Suprapubic skin (tissue), 4 donors: ENCODE measurements around the gene CCDC181. TPM values are rescaled to one million over a fixed set of nuclear protein-coding genes. Genes with fewer than 3 reads are reported as not detected.

Experiments used
- DNase-seq, 2 donors: peaks; one replicate each; pipeline ENCODE4 v3.0.0-alpha.2; 2019; ENCODE audit warnings: low spot score in 2 of 2
- H3K27ac ChIP-seq: fragments of 200-600 bp; sonication (generic); one replicate; pipeline ENCODE4 v1.5.1; 2019
- H3K27me3 ChIP-seq: fragments of 200-600 bp; sonication (generic); one replicate; pipeline ENCODE4 v1.5.1; 2019
- H3K36me3 ChIP-seq: fragments of 200-600 bp; sonication (generic); one replicate; pipeline ENCODE4 v1.5.1; 2019
- H3K4me1 ChIP-seq: fragments of 200-600 bp; sonication (generic); one replicate; pipeline ENCODE4 v1.5.1; 2019
- H3K4me3 ChIP-seq: fragments of 200-600 bp; sonication (generic); one replicate; pipeline ENCODE4 v1.5.1; 2019; ENCODE audit warnings: mild to moderate bottlenecking
- H3K9me3 ChIP-seq: fragments of 200-600 bp; sonication (generic); one replicate; pipeline ENCODE4 v1.5.1; 2019
- CTCF ChIP-seq, 2 donors: fragments of 200-600 bp in 1 of 2; fragments of 450-650 bp in 1 of 2; sonication (generic) in 1 of 2; IDR thresholded peaks; one replicate each; pipeline ENCODE4 v1.5.1; 2016 to 2019; ENCODE audit warnings: antibody characterized with exemption in 2 of 2, mild to moderate bottlenecking in 1 of 2, moderate library complexity in 1 of 2
- EP300 ChIP-seq: sonication (generic); formaldehyde crosslinking; IDR thresholded peaks from one replicate; pipeline ENCODE4 v1.6.1; 2017; ENCODE audit warnings: antibody characterized with exemption
- POLR2A ChIP-seq, 2 donors: fragments of 450-650 bp; IDR thresholded peaks; one replicate each; pipeline ENCODE4 v1.6.1; 2017; ENCODE audit warnings: antibody characterized with exemption in 2 of 2, mild to moderate bottlenecking in 2 of 2, moderate library complexity in 2 of 2
- POLR2AphosphoS5 ChIP-seq, 3 donors: sonication (generic); formaldehyde crosslinking; IDR thresholded peaks; one replicate each; pipeline ENCODE4 v1.6.1; 2017; ENCODE audit warnings: antibody characterized with exemption in 3 of 3
- WGBS: methylation state at CpG from one replicate; pipeline ENCODE4 v1.1.5; 2018; 5-methylcytosine and 5-hydroxymethylcytosine counted together
- total RNA-seq, 4 donors: library from RNA; depleted of rRNA; stranded (reverse); fragments of >200 nt; gene quantifications; one replicate each; pipeline ENCODE4 v1.1.0, GENCODE V29; 2016

The CCDC181 gene
- total RNA-seq, 4 donors from 2014 or later: not detected

GRCh38 chr1:169395955-169396354 lies 31.3 kb downstream of the CCDC181 start:
- 83% methylated on average over 3 of the region's 3 CpGs for WGBS
- H3K36me3 ChIP-seq: peaks cover 42% of the 10 kb centered on the region
- H3K27me3 ChIP-seq: no peaks in the 10 kb centered on the region
- H3K4me3 ChIP-seq: no peak overlapping the region
- TF ChIP-seq EP300 (no peak), POLR2A (IDR thresholded peaks at IDR 0.05) (no peak), POLR2AphosphoS5 (IDR thresholded peaks at IDR 0.05) (no peak), CTCF (IDR thresholded peaks at IDR 0.05) (no peak)
- DNase-seq: no peak
- H3K4me1 ChIP-seq: no peaks in the 10 kb centered on the region
- H3K27ac ChIP-seq: no peak overlapping the region
- no peaks in the 10 kb centered on the region for H3K9me3 ChIP-seq

GRCh38 chr1:169392406-169392805 lies 34.9 kb downstream of the CCDC181 start:
- 97% methylated on average over 1 of the region's 1 CpG for WGBS
- no peak overlapping the region for H3K27ac ChIP-seq
- no peaks in the 10 kb centered on the region for H3K4me1 ChIP-seq
- DNase-seq: no peak
- TF ChIP-seq CTCF (IDR thresholded peaks at IDR 0.05) (no peak), POLR2A (IDR thresholded peaks at IDR 0.05) (no peak), POLR2AphosphoS5 (IDR thresholded peaks at IDR 0.05) (no peak), EP300 (no peak)
- H3K9me3 ChIP-seq: no peaks in the 10 kb centered on the region
- no peak overlapping the region for H3K4me3 ChIP-seq
- peaks cover 74% of the 10 kb centered on the region for H3K36me3 ChIP-seq
- no peaks in the 10 kb centered on the region for H3K27me3 ChIP-seq

DNA sequence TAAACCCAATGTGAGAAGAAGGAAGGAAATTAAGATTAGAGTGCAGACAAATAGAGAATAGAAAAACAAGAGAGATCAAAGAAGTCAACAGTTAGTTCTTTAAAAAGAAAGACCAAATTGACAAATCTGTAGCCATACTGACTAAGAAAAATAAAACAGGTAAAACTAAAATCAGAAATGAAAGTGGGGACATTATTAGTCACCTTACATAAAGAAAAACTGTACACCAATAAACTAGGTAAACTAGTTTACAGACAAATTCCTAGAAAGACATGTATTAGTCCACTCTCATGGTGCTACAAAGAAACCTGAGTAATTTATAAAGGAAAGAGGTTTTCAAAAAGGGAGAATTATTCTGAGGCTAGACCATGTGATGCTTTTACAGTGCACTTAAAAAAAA lies 37.0 kb downstream of the CCDC181 start:
- peaks cover 95% of the 10 kb centered on the region for H3K36me3 ChIP-seq
- H3K9me3 ChIP-seq: no peaks in the 10 kb centered on the region

GRCh38 chr1:169387399-169387798 lies 39.9 kb downstream of the CCDC181 start:
- no peak overlapping the region for H3K4me3 ChIP-seq
- no peaks in the 10 kb centered on the region for H3K9me3 ChIP-seq
- peaks cover 95% of the 10 kb centered on the region for H3K36me3 ChIP-seq
- no peaks in the 10 kb centered on the region for H3K27me3 ChIP-seq
- H3K27ac ChIP-seq: no peak overlapping the region
- no peak for DNase-seq
- TF ChIP-seq POLR2AphosphoS5 (IDR thresholded peaks at IDR 0.05): no peak
- no peaks in the 10 kb centered on the region for H3K4me1 ChIP-seq

More for the DNA sequence above, 37.0 kb downstream of the CCDC181 start:
- DNase-seq: no peak
- no peak overlapping the region for H3K4me3 ChIP-seq
- no peak overlapping the region for H3K27ac ChIP-seq
- no peaks in the 10 kb centered on the region for H3K27me3 ChIP-seq
- H3K4me1 ChIP-seq: no peaks in the 10 kb centered on the region
- no peak for TF ChIP-seq POLR2AphosphoS5 (IDR thresholded peaks at IDR 0.05)

GRCh38 chr1:169383449-169383848 lies 43.8 kb downstream of the CCDC181 start:
- no peak for DNase-seq
- Histone ChIP-seq H3K36me3 (peaks cover 84% of the 10 kb centered on the region), H3K9me3 (no peaks in the 10 kb centered on the region), H3K27me3 (no peaks in the 10 kb centered on the region), H3K27ac (no peak overlapping the region), H3K4me1 (no peaks in the 10 kb centered on the region), H3K4me3 (no peak overlapping the region)
- WGBS: 81% methylated on average over 4 of the region's 4 CpGs
- TF ChIP-seq POLR2A (IDR thresholded peaks at IDR 0.05): no peak
- no peak for TF ChIP-seq EP300
- no peak for TF ChIP-seq POLR2AphosphoS5 (IDR thresholded peaks at IDR 0.05)
- no peak for TF ChIP-seq CTCF (IDR thresholded peaks at IDR 0.05)

GRCh38 chr1:169381162-169381561 lies 46.1 kb downstream of the CCDC181 start:
- Histone ChIP-seq H3K9me3 (no peaks in the 10 kb centered on the region), H3K36me3 (peaks cover 82% of the 10 kb centered on the region), H3K27ac (no peak overlapping the region), H3K27me3 (no peaks in the 10 kb centered on the region), H3K4me1 (no peaks in the 10 kb centered on the region), H3K4me3 (no peak overlapping the region)
- no peak for DNase-seq
- no peak for TF ChIP-seq CTCF (IDR thresholded peaks at IDR 0.05)
- no peak for TF ChIP-seq POLR2AphosphoS5 (IDR thresholded peaks at IDR 0.05)
- TF ChIP-seq POLR2A (IDR thresholded peaks at IDR 0.05): no peak
- no peak for TF ChIP-seq EP300
